Measurements from ENCODE around the gene PES1. TPM values are rescaled to one million over a fixed set of nuclear protein-coding genes. Genes with fewer than 3 reads are reported as not detected.
"Not testable (repeated sequence)": the region's sequence is repeated elsewhere in the genome, so short reads cannot be mapped to it uniquely, and the experiment has no call there.

PES1 gene
- total RNA-seq, 2 donors from 2014 or later: 94.5 to 173 TPM

DNA sequence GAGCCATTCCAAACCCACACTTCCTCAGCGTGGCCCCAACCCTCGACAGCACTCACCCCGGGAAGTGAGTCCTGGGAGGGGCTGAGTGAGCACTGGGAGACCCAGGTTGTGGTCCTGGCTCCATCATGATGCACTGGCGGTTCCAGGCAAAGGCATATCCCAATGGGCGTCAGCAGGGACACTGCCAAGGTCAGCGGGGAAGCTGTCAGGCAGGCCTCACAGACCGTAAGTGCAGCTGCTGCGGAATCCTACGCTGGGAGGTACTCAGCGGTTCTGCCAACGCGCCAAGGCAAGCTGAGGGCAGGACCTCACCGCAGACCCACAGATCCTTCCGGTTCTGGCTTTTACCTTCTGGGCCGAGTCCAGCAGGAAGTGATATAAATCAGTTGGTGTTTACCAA, 15.9 kb downstream of the PES1 start:
- peaks cover 12% of the 10 kb centered on the region for H3K36me3 Mint-ChIP-seq
- no peak for DNase-seq (ENCODE audit: low spot score)
- no peak for ATAC-seq
- H3K4me3 Mint-ChIP-seq: no peak overlapping the region
- no peaks in the 10 kb centered on the region for H3K27me3 Mint-ChIP-seq
- H3K27ac Mint-ChIP-seq: no peak overlapping the region
- no peaks in the 10 kb centered on the region for H3K4me1 Mint-ChIP-seq (ENCODE audit: low read depth in 2 of 2)
- H3K9me3 Mint-ChIP-seq: no peaks in the 10 kb centered on the region

DNA sequence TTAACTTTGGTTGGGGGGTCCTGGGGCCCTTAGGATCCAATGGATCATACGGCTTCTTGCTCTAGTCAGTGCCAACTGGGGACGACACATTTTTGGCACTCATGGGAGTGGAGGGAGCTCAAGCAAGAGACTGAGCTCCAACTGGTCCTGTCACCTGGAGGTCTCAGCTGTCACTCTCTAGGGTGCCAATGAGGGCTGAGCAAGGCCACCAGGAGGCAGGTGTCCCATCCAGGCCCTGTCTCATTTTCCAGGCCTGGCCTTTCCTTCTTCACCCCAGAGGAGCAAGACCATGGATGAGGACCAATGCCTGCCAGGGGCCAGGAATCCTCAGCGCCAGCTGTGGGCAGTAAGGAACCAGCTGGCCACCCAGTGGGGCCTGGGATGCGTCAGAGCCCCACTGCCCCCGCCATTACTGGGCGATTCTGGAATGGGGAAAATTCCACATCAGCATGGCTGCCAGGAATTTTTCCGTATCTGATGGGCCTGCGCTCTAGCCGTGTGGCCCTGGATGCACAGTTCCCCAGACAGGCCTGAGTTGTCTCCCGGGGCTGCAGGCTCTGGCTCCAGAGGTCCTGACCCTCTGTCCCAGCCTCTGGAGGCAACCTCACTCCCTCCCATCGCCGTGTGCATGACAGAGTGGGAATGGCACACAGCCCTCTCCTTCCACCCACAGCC, 16.6 kb downstream of the PES1 start:
- ATAC-seq (no peak), DNase-seq (ENCODE audit: low spot score) (no peak)
- H3K36me3 Mint-ChIP-seq: peaks cover 9% of the 10 kb centered on the region
- H3K9me3 Mint-ChIP-seq: no peaks in the 10 kb centered on the region
- H3K4me3 Mint-ChIP-seq: no peak overlapping the region
- no peaks in the 10 kb centered on the region for H3K4me1 Mint-ChIP-seq (ENCODE audit: low read depth in 2 of 2)
- H3K27me3 Mint-ChIP-seq: no peaks in the 10 kb centered on the region
- H3K27ac Mint-ChIP-seq: no peak overlapping the region

DNA sequence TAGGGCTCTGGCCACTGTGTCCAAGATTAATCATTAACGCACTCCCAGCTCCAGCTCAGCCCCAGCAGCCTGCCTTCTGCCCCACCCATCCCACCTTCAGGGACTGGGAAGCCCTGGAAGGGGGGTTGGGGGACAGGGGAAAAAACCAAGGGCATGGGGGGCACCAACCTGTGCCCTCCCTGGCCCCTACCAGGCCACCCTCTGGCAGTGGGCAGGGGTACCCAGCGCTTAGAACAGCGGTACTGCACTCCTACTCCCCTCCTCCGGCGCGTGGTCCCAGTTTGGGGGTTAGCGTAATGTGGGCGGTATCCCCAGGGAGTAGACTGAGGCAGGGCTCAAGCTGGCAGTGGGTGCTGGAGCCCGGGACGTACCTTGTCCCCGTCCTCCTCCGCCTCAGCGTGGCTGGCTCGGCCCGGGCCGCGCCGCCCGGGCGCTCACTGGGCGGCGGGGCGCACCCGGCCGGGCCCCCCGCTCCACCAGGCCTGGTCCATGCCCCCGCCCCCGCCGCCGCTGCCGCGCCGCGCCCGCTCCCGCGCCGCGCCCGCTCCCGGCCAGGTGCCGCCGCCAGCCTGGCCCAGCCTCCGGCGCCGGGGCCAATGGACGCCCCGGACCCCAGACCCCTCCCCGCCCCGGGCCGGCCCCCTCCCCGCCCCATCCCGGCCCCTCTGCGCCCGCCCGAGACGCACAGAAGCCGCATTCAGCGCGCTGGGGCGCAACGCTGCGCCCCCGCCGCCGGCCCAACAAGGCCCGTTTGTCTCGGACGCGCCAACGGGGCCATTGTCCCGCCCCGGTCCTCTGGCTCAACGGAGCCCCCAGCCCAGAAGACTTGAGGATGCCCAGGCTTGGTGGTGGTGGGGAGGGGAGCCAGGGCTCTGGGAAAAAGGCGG, 17.4 kb downstream of the PES1 start, which contains the start of gene GAL3ST1:
GAL3ST1 (minus strand) TSS at position 571 of the 887 bp plus-strand sequence. CDS start 17,273 bp downstream, outside the sequence.
- Mint-ChIP-seq H3K27ac (no peak within 1 kb of the TSS), H3K4me3 (no peak within 1 kb of the TSS), H3K36me3 (peaks cover 6% of the 10 kb centered on the region), H3K27me3 (peaks cover 0 to 2% of the 10 kb centered on the region in 2 donors), H3K9me3 (no peaks in the 10 kb centered on the region), H3K4me1 (ENCODE audit: low read depth in 2 of 2) (no peaks in the 10 kb centered on the region)
- DNase-seq (ENCODE audit: low spot score) (no peak), ATAC-seq (no peak)

DNA sequence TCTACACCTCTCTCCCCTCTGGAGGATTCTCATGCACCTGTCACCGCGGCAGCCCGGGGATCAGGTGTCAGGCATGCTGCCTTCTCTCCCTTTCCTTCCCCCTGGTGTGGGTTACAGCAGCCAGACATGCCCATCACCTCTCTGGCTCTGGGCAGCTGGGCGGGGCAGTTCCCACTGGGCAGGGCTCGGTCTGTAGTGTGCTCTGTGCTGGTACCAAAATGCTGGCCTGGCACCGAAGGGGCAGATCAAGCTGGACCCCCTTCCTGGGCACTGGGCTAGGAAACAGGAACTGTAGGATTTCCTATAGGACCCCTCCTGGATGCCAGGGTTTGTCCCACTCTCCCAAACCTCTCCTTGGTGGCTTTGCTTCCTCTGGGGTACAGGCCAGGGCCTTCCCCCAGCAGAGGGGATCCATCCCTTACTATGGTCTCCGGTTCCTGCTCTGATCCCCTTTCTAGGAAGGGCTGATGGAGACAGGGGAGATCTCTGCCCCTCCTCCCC, 18.1 kb downstream of the PES1 start:
- no peak overlapping the region for H3K27ac Mint-ChIP-seq
- no peaks in the 10 kb centered on the region for H3K4me1 Mint-ChIP-seq (ENCODE audit: low read depth in 2 of 2)
- H3K36me3 Mint-ChIP-seq: no peaks in the 10 kb centered on the region
- H3K9me3 Mint-ChIP-seq: no peaks in the 10 kb centered on the region
- ATAC-seq: peak in 1 of 2 donors; percentile 38
- peaks cover 0 to 5% of the 10 kb centered on the region in 2 donors for H3K27me3 Mint-ChIP-seq
- no peak for DNase-seq (ENCODE audit: low spot score)
- no peak overlapping the region for H3K4me3 Mint-ChIP-seq

DNA sequence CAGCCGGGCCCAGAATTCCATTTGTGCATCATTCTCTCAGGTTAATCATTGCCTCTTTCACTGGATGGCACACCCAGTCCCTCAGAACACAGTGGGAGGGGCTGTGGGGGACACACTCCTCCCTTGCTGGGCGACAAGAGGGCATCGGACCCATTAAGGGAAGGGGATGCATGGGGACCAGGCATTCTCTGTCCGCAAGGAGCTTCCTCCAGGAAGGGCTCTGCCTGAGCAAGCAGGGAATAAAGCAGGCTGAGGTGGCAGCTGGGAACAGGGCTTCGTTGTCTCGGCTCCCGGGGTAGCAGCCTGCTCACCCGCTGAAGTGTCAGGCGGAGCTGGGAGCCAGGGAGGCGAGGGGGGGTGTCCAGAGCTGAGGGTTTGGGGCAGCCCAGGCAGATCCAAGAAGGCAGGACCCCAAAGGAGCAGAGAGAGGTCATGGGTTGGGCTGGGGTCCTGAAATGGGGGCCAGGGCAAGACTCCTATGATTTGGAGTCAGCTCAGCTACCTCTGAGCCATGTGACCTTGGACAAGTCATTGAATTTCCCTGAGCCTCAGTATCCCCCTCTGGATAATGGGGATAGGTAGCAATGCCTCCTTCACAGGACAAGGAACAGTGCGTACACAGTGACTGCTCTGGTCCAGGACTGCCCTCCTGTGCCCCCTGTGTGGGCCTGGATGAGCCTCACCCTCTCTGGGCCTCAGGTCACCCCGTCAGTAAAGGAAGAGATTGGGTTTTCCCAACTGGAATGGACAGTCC, 18.7 kb downstream of the PES1 start:
- H3K27me3 Mint-ChIP-seq: peaks cover 5% of the 10 kb centered on the region in 2 donors
- H3K4me1 Mint-ChIP-seq (ENCODE audit: low read depth in 2 of 2): no peaks in the 10 kb centered on the region
- H3K4me3 Mint-ChIP-seq: no peak overlapping the region
- H3K27ac Mint-ChIP-seq: no peak overlapping the region
- H3K36me3 Mint-ChIP-seq: no peaks in the 10 kb centered on the region
- no peak for DNase-seq (ENCODE audit: low spot score)
- no peaks in the 10 kb centered on the region for H3K9me3 Mint-ChIP-seq
- ATAC-seq: peak in 1 of 2 donors; percentile 18

DNA sequence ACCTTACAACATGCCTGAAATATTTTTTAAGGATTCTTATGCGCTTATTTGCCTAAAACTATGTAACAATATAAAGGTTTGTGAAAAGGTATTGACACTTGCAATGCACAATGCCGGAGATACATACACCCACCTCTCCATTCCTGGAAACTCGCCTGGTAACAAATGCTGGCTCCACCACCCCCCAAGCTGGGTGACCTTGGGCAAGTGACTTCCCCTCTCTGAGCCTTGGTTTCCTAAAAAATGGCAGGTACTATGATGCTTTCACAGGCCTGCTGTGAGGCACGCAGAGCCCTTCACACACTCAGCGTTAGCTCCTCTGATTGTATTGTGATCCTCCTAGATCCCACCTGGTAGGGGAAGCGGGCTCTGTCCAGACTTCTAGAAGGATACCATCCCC, 19.5 kb downstream of the PES1 start:
- Mint-ChIP-seq H3K4me1 (ENCODE audit: low read depth in 2 of 2) (no peaks in the 10 kb centered on the region), H3K27ac (no peak overlapping the region), H3K9me3 (no peaks in the 10 kb centered on the region), H3K27me3 (peaks cover 5 to 8% of the 10 kb centered on the region in 2 donors), H3K36me3 (no peaks in the 10 kb centered on the region), H3K4me3 (no peak overlapping the region)
- DNase-seq (ENCODE audit: low spot score): no peak
- no peak for ATAC-seq

DNA sequence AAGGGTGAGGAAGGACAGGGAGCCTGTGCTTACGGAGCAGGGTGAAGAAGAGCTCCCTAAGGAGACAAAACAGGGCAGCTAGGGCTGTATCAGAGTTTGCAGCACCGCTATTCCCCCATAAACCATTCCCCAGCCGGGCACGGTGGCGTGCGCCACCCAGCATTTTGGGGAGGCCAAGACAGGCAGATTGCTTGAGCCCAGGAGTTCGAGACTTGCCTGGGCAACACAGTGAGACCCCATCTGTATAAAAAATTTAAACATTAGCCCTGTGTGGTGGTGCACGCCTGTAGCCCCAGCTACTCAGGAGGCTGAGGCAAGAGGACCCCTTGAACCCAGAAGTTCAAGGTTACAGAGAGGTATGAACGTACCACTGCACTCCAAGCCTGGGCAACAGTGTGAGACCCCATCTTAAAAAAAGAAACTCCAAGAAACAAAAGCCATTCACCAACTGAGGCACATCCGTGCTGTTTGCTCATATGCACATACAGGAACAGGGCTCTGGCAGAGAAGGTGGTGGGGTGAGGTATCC, 22.0 kb downstream of the PES1 start:
- H3K4me3 Mint-ChIP-seq: no peak overlapping the region

DNA sequence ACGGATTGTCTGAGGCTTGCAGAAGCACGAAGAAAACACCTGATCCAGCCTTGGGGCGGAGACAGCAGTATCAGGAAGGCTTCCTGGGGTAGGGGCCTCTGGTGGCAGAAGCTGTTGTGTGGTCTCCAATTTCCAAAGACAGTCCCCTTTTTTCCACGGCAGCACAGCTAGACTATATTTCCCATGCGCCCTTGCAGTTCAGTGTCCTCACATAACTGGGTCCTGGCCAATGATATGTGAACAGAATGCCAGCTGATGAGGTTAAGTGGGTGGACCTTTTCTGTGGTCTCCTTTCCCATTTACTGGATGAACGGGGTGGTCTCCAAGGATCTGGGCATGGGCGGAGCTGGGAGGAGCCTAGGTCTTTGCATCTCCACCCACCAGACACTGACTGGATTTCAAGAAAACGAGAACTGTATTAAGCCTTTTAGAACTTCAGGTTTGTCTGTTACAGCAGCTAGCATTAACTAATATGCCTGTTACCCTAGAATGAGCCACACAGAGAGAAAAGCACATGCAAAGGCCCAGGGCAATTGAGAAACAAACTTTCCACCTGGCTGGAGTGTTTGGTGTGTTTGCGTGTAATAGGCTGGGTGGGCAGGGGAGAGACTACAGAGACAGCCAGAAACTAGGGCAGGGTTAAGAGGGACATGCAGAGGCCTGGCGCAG, 23.4 kb downstream of the PES1 start:
- Mint-ChIP-seq H3K27ac (no peak overlapping the region), H3K4me3 (no peak overlapping the region), H3K36me3 (no peaks in the 10 kb centered on the region), H3K4me1 (ENCODE audit: low read depth in 2 of 2) (no peaks in the 10 kb centered on the region), H3K27me3 (peaks cover 5 to 8% of the 10 kb centered on the region in 2 donors), H3K9me3 (no peaks in the 10 kb centered on the region)
- ATAC-seq (no peak), DNase-seq (ENCODE audit: low spot score) (no peak)

More for the DNA sequence above, 22.0 kb downstream of the PES1 start:
- ATAC-seq: no peak
- no peak for DNase-seq (ENCODE audit: low spot score)
- no peaks in the 10 kb centered on the region for H3K4me1 Mint-ChIP-seq (ENCODE audit: low read depth in 2 of 2)
- no peaks in the 10 kb centered on the region for H3K36me3 Mint-ChIP-seq
- H3K27ac Mint-ChIP-seq: no peak overlapping the region
- H3K27me3 Mint-ChIP-seq: peaks cover 5 to 8% of the 10 kb centered on the region in 2 donors
- no peaks in the 10 kb centered on the region for H3K9me3 Mint-ChIP-seq

DNA sequence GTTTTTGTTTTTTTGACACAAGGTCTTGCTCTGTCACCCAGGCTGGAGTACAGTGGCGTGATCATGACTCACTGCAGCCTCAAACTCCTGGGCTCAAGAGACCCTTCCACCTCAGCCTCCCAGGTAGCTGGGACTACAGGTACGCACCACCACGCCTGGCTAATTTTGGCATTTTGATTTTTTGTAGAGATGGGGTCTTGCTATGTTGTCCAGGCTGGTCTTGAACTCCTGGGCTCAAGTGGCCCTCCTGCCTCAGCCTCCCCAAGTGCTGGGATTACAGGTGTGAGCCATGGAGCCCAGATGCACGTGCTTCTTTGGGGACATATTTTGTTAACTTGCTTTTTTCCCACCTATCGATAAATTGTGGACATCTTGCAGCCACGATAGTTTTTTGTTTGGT, 24.4 kb downstream of the PES1 start:
- H3K4me3 Mint-ChIP-seq; H3K9me3 Mint-ChIP-seq; H3K27me3 Mint-ChIP-seq; H3K36me3 Mint-ChIP-seq; H3K27ac Mint-ChIP-seq; ATAC-seq; H3K4me1 Mint-ChIP-seq (ENCODE audit: low read depth in 2 of 2); DNase-seq (ENCODE audit: low spot score): not testable (repeated sequence)

DNA sequence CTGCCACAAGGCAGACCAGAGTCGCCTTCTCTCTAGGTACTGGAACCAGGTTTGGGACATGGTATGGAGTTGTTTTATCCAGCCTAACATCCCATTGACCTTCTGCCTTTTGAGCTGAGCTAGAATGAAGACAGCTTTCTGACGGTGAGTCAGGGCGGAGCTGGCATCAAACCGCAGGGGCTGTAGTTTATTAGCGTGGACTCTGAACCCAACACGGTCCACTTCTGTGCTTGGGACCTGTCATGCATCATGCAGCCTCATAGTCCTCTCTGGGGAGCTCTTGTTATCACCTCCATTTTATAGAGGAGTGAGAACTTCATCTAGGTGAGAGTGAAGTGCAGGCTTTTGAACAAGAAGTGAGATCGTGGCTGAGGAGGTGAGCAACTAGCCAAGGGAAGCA, 25.6 kb downstream of the PES1 start:
- Mint-ChIP-seq H3K9me3 (no peaks in the 10 kb centered on the region), H3K27ac (peak overlapping the region in 1 of 2 donors; percentile 39), H3K27me3 (peaks cover 5 to 8% of the 10 kb centered on the region in 2 donors), H3K4me3 (no peak overlapping the region), H3K36me3 (no peaks in the 10 kb centered on the region), H3K4me1 (ENCODE audit: low read depth in 2 of 2) (no peaks in the 10 kb centered on the region)
- DNase-seq (ENCODE audit: low spot score) (no peak), ATAC-seq (no peak)

DNA sequence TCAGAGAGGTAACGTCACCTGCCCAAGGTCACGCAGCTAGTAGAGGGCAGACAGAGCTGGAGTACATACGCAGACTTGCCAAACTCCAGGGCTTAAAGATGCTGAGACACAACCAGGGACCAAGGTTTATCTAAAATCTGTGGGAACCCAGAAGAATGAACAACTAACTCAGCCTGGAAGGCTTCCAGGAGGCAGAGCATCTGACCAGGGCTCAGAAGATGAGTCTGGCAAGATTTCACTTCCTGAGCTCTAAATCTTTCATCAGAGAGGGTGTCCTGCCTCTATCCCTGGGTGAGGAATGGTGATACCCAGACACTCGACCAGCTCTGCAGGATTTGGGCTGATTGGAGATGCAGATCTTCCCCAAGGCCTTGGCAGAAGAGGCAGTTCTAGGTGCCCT, 26.4 kb downstream of the PES1 start:
- H3K36me3 Mint-ChIP-seq: no peaks in the 10 kb centered on the region
- no peaks in the 10 kb centered on the region for H3K9me3 Mint-ChIP-seq
- ATAC-seq (no peak), DNase-seq (ENCODE audit: low spot score) (no peak)
- no peak overlapping the region for H3K27ac Mint-ChIP-seq
- no peaks in the 10 kb centered on the region for H3K4me1 Mint-ChIP-seq (ENCODE audit: low read depth in 2 of 2)
- H3K27me3 Mint-ChIP-seq: peaks cover 5 to 8% of the 10 kb centered on the region in 2 donors
- no peak overlapping the region for H3K4me3 Mint-ChIP-seq

DNA sequence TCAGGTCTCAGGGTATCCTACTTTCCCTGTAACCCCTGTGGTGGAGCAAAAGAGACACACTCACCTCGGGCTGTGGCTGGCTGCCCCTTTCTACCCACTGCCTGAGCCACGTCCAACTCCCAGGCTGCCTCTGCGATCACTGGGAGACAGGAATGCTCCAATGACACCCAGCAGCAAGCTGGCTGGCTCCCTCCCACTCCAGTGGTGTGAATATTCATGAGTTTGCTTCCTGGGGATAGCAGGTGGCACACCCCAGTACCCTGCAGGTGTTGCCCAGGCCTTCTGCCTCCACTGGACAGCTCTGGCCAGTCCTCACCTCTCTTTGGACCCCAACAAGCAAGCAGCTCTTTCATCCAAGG, 27.0 kb downstream of the PES1 start:
- no peak overlapping the region for H3K27ac Mint-ChIP-seq
- DNase-seq (ENCODE audit: low spot score) (no peak), ATAC-seq (no peak)
- H3K9me3 Mint-ChIP-seq: no peaks in the 10 kb centered on the region
- H3K4me1 Mint-ChIP-seq (ENCODE audit: low read depth in 2 of 2): no peaks in the 10 kb centered on the region
- H3K27me3 Mint-ChIP-seq: peaks cover 5 to 8% of the 10 kb centered on the region in 2 donors
- no peaks in the 10 kb centered on the region for H3K36me3 Mint-ChIP-seq
- H3K4me3 Mint-ChIP-seq: no peak overlapping the region

Measured in natural killer cell treated with Interleukin-12 subunit alpha and Interleukin-12 subunit beta and Interleukin-15 and Interleukin-18, amount 100 ng/mL, for 72 hours (primary cell).